Activated T-helper 2 cell treated with anti-CD3 and anti-CD28 coated beads, Interferon-gamma antibody, Interleukin-2, Interleukin-4, amounts not matched to agents 10 μg/mL and 5 μg/mL and 100 μg/mL, durations not matched to agents 14 hours and 24 hours and 36 hours (primary cell): ENCODE measurements around the gene MYRF. TPM values are rescaled to one million over a fixed set of nuclear protein-coding genes. Genes with fewer than 3 reads are reported as not detected.

ENCODE experiments used
- DNase-seq: peaks from one replicate; pipeline ENCODE4 v3.0.0; 2021; ENCODE audit warnings: low spot score
- H3K27ac Mint-ChIP-seq: one replicate; pipeline ENCODE4 v1.8.0; 2021; ENCODE audit warnings: mixed read lengths
- H3K27me3 Mint-ChIP-seq: one replicate; pipeline ENCODE4 v1.8.0; 2021; ENCODE audit warnings: low read depth, mixed read lengths
- H3K36me3 Mint-ChIP-seq: one replicate; pipeline ENCODE4 v1.8.0; 2021; ENCODE audit warnings: low read depth, mixed read lengths
- H3K4me1 Mint-ChIP-seq: one replicate; pipeline ENCODE4 v1.8.0; 2021; ENCODE audit warnings: low read depth, mixed read lengths
- H3K4me3 Mint-ChIP-seq: one replicate; pipeline ENCODE4 v1.8.0; 2021; ENCODE audit warnings: low read depth, mild to moderate bottlenecking, moderate library complexity, mixed read lengths
- H3K9me3 Mint-ChIP-seq: one replicate; pipeline ENCODE4 v1.8.0; 2021; ENCODE audit warnings: mixed read lengths
- intact Hi-C: fragments of 100-400 bp; cut with micrococcal nuclease; formaldehyde crosslinking; loops from one replicate; pipeline ENCODE4 v1.15.1; 2023
- total RNA-seq: library from RNA; stranded (reverse); gene quantifications from 2 replicates; pipeline ENCODE4 v1.2.3, GENCODE V29; 2022

MYRF gene
- total RNA-seq, 1 donor from 2014 or later: 1.8 TPM

DNA sequence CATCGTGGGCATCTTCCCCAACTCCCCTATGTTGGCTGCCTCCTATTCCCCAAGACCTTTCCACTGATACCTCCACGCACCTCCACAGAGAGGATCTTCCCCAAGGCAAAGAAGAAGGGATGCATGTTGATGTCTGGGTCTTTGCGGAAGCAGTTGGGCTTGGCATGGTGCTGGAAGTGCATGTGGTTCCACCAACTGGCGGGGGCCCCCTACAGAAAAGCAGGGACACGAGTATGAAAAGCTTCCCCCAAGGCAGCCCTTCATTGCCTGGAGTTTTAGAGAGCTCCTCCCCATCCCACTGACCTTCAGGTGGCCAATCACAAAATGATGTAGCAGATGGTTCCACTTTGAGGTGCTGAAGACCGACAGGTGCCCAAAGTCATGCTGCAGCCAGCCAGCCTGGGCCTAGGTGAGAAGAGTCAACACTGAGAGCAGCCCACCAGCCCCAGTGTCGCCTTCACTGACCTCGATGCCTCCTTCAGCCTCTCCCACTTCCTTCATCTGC is 58.3 kb downstream of the MYRF start:
- no peaks in the 10 kb centered on the region for H3K27me3 Mint-ChIP-seq
- H3K36me3 Mint-ChIP-seq: peaks cover 86% of the 10 kb centered on the region
- H3K9me3 Mint-ChIP-seq: no peaks in the 10 kb centered on the region
- DNase-seq: no peak
- H3K4me3 Mint-ChIP-seq: no peak overlapping the region
- H3K27ac Mint-ChIP-seq: no peak overlapping the region
- intact Hi-C loops: no loop called here
- H3K4me1 Mint-ChIP-seq: peaks cover 17% of the 10 kb centered on the region

DNA sequence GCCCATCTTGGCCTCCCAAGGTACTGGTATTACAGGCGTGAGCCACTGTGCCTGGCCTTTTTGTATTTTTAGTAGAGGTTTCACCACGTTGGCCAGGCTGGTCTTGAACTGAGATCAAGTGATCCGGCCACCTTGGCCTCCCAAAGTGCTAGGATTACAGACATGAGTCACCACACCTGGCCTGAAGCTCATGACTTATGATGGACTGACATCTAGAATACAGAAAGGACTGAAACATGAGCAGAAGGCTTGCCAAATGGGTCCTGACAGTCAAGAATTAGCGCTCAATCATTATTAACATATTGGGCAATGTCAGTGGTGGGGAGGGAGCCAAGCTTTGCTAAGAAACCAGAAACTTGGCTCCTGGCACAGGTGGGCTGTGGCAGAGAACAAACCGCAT is 59.4 kb downstream of the MYRF start:
- intact Hi-C loops: no loop called here
- no peak for DNase-seq
- peaks cover 17% of the 10 kb centered on the region for H3K4me1 Mint-ChIP-seq
- no peak overlapping the region for H3K4me3 Mint-ChIP-seq
- no peak overlapping the region for H3K27ac Mint-ChIP-seq
- no peaks in the 10 kb centered on the region for H3K9me3 Mint-ChIP-seq
- H3K36me3 Mint-ChIP-seq: peaks cover 85% of the 10 kb centered on the region
- no peaks in the 10 kb centered on the region for H3K27me3 Mint-ChIP-seq

DNA sequence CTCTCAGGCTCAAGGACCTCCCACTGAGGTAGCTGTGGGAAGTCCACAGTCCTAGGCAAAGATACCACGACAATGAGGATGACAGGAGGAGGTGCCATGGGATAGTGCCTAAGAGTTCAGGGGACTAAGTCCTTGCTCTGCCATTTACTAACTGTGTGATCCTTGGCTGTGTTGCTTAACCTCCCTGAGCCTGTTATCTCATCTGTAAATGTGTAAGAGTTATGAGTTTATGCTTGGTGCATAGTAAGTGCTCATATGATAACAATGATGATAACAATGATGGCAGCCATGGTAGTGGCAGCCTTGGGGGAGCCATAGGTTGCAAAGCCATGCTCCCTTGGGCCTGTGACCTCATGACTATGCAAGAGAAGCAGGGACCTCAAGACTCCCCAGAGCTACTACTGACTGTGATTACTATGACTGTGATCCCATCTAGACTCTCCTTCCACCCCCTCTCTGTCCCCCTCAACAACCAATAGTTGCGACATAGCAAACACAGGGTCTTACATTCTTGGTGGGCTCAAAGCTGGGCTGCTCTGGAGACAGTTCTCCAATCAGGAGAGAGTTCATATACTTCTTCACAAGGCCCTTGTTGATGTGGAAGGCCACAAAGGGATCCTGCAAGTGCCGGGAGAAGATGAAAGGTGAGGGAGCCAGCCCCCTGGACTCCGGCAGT is 60.4 kb downstream of the MYRF start:
- no peaks in the 10 kb centered on the region for H3K9me3 Mint-ChIP-seq
- no peak overlapping the region for H3K4me3 Mint-ChIP-seq
- peaks cover 22% of the 10 kb centered on the region for H3K4me1 Mint-ChIP-seq
- H3K36me3 Mint-ChIP-seq: peaks cover 75% of the 10 kb centered on the region
- no peak overlapping the region for H3K27ac Mint-ChIP-seq
- H3K27me3 Mint-ChIP-seq: no peaks in the 10 kb centered on the region
- no peak for DNase-seq
- intact Hi-C loops: no loop called here

DNA sequence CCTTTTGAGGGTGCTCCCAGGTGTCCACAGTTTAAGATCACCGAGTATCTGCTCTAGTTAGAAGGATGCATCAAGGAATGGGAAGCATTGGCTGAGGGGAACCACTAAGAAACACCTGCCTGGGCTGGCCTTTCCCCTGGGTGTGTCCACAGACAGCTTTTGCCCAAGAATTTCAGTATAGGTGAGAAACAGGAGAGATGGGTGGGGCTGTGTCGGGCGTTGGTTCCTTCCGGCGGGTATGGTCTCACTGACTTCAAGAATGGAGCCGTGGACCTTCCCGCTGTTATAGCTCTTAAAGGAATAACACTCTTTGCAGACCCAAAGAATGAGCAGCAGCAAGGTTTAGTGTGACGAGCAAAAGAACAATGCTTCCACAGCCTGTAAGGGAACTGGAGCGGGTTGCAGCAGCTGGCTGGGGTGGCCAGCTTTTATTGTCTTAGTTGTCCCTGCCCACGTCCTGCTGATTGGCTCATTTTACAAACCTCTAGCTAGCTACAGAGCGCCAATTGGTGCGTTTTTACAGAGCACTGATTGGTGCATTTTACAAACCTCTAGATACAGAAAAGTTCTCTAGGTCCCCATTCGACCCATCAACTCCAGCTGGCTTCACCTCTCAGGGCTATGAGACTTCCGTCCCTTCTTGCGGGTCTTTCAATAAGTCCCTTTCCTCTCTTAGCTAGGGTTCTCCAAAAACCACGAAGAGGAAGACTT is 62.0 kb downstream of the MYRF start:
- Mint-ChIP-seq H3K4me1 (peaks cover 23% of the 10 kb centered on the region), H3K27me3 (no peaks in the 10 kb centered on the region), H3K4me3 (peak overlapping the region; percentile 99), H3K27ac (peak overlapping the region; percentile 97), H3K9me3 (no peaks in the 10 kb centered on the region), H3K36me3 (peaks cover 62% of the 10 kb centered on the region)
- intact Hi-C loops: no loop called here
- DNase-seq: peak; percentile 39

DNA sequence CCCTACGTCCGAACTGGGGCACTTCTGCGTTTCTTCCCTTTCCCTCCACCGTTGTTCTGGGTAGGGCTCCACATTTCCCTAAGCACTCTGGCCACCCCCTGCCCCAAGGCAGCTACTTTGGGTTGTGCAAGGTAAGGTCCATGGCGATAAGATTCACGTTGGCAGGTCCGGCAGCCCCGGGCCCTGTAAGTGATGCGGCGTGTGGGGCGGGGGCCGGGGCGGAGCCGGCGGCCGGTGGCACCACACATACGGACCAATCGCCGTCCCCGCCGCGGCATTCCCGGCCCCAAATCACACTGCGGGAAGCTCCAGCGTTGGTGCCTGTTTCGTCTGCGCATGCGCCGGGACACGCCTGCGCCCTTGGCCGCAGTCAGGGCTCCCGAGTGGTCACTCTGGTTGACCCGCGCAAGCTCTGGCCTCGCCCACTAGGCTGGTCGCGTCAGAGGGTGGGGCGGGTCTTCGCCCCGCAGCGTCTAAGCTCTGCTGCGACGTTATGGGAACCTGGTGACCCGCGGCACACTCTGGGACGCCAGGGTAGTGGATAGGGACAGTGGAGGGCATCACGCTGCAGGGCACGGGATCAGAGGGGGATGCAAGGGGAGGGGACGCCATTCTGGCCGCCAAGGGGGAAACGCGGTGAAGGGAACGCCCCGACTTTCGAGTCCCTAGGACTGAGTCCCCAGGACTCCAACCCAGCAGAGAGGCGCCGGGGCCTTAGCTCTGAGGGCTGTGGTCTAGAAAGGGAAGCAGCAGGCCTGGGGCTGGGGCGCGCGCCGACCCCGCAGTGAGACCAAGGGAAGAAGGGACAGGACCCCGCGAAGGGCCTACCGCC is 62.7 kb downstream of the MYRF start:
- Mint-ChIP-seq H3K9me3 (no peaks in the 10 kb centered on the region), H3K27ac (peak overlapping the region; percentile 97), H3K4me1 (peaks cover 22% of the 10 kb centered on the region), H3K4me3 (peak overlapping the region; percentile 99), H3K27me3 (no peaks in the 10 kb centered on the region), H3K36me3 (peaks cover 55% of the 10 kb centered on the region)
- intact Hi-C loops: loop anchor here (1.0 kb wide), 2 partner anchors 19 to 23 kb away; partner anchors contain the start of genes FEN1 and TMEM258
- peak; percentile 78 for DNase-seq

DNA sequence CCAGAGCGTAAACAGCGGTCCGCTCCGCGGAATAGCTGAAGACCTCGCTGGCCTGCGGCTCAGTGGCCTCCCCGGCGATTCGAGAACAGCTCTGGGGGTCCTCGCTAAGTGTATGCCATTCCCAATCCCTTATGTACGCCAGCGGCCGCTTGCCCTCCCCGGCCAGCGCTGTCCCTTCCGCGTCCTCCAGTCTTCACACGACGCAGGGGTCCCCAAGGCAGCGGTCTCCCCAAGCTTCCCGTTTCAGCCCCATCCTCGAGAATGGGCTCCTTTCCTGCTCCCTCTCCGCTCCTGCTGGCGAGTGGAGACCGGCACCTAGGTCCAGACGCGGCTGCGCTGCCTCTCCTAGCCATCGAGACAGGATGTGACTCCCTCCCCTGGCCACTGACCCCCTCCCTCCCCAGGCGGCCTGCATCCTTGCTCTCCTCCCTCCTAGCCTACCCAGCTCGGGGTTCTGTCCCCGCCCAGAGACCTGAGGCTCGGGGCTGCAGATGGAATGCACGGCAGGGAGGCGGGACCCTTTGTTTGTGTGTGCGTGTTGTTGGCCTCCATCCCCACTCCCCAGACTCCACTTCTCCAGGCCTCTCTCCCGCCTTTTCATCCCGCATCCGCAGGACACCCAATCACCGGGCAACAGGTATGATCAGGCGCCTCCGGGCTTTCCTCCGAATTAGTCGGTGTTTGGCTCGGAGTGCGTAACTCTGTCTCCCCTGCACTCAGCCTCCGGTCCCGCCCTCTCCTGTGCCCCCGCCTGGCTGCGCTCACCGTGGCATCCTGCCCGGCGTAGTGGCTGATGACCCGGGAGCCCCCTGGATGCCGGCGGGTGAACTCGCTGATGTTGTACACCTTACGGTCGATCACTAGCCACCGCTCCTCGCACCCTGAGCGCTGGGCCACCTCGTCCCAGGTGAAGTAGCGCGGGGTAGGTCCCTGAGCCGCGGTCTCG is 63.6 kb downstream of the MYRF start:
- intact Hi-C loops: loop anchor here (1.0 to 2.0 kb wide), 5 partner anchors 12 to 829 kb away; partner anchors contain the start of genes FADS2, FEN1 and TMEM258
- Mint-ChIP-seq H3K9me3 (no peaks in the 10 kb centered on the region), H3K27me3 (no peaks in the 10 kb centered on the region), H3K4me1 (peaks cover 22% of the 10 kb centered on the region), H3K27ac (peak overlapping the region; percentile 96), H3K36me3 (peaks cover 46% of the 10 kb centered on the region), H3K4me3 (peak overlapping the region; percentile 99)
- DNase-seq: peak; percentile 62

DNA sequence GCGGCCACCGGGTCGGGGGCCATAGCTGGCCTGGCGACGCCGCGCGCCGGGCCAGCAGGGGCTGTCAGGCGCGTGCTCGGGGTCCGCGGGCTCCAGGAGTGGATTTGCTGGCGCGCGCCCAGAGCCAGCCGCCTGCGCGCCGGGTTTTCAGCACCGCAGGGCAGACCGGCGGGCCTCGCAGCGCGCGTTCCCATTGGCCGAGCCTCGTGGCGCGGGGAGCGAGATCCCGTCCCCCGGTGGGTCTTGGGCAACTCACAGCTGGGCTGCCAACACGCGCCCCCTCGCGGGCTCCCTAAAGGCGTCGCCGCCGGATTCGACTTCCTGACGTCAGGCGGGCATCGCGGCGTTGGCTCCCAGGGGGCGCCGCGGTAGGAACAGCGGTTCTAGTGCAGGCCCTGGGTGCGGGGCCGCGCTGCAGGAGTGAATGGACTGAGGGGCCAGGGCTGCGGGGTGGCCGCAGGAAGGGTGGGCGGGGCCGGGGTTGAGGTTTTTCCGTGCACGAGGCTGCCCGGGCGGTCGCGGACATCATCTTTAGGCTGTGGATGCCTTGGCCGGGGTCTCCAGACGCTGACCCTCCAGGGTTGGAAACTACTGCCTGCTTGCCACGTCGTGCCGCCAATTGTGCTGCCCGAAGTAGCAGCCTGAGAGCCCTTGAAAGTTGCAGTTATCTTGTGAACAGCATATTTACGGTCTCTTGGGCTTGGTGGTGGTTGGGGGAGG is 64.5 kb downstream of the MYRF start, which contains the start of gene FADS1:
FADS1 (minus strand) TSS at position 268 of the 720 bp plus-strand sequence; CDS start at position 194, 74 bp downstream.
- H3K27me3 Mint-ChIP-seq: no peaks in the 10 kb centered on the region
- peak within 1 kb of the TSS; percentile 96 for H3K27ac Mint-ChIP-seq
- peak within 1 kb of the TSS; percentile 99 for H3K4me3 Mint-ChIP-seq
- no peaks in the 10 kb centered on the region for H3K9me3 Mint-ChIP-seq
- H3K36me3 Mint-ChIP-seq: peaks cover 40% of the 10 kb centered on the region
- intact Hi-C loops: loop anchor here (1.0 to 2.0 kb wide), 3 partner anchors 11 to 830 kb away; partner anchors contain the start of gene FADS2
- peaks cover 20% of the 10 kb centered on the region for H3K4me1 Mint-ChIP-seq
- peak; percentile 84 for DNase-seq

DNA sequence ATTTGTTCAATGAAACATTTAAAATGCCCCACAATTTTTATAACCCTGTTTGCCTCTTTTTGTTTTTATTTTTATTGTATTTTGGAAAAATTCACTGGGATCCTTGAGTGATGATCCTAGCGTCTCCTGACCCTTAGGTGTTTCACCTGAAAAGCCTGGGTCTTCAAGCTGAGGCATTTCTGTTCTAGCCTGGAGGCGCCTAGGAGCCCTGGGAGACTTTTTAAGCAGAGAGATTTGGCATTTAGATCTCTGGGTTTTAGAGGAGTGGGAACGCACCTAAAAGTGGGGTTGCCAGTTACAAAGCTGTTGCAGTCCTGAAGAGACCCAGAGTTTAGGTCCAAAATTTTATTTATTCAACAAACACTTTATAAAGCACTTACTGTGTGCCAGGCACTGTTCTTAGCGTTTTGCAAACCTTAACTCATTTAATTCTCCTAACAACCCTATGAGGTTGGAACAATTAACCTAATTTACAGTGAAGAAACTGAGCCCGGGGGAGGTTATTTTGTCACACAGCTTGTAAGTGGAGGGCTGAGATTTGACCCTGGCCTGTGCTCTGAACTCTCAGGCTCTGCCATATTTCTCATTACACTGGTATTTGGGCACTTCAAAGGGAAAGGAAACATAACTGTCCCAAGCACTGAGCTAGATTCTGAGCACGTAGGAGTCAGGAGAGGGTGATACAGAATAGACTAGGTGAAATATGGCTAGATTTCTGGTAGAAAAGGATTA is 65.2 kb downstream of the MYRF start:
- no peaks in the 10 kb centered on the region for H3K27me3 Mint-ChIP-seq
- no peaks in the 10 kb centered on the region for H3K9me3 Mint-ChIP-seq
- intact Hi-C loops: loop anchor here (2.0 kb wide), 1 partner anchor 831 kb away; no protein-coding TSS in a partner anchor
- peak overlapping the region; percentile 12 for H3K27ac Mint-ChIP-seq
- DNase-seq: no peak
- H3K36me3 Mint-ChIP-seq: peaks cover 32% of the 10 kb centered on the region
- H3K4me3 Mint-ChIP-seq: peak overlapping the region; percentile 99
- peaks cover 19% of the 10 kb centered on the region for H3K4me1 Mint-ChIP-seq

DNA sequence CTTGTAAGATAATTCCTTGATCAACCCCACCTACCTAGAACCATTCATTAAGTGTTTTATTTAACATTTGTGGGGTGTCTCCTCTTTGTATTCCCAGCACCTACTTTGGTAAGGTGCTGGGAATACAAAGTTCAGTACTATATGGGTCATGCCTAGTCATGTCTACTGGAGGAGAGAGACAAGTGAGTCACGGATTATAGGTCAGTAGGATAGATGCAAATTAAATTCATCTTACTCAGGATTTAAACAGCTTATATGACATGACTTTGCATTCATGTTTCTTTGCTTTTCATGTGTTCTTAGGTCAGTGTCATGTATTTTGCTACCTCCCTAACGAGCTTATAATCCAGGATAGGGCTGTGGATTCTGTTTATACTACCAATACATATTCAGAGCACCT is 67.7 kb downstream of the MYRF start:
- peaks cover 10% of the 10 kb centered on the region for H3K36me3 Mint-ChIP-seq
- no peaks in the 10 kb centered on the region for H3K27me3 Mint-ChIP-seq
- intact Hi-C loops: no loop called here
- H3K4me1 Mint-ChIP-seq: peaks cover 7% of the 10 kb centered on the region
- H3K9me3 Mint-ChIP-seq: no peaks in the 10 kb centered on the region
- H3K27ac Mint-ChIP-seq: no peak overlapping the region
- no peak for DNase-seq
- H3K4me3 Mint-ChIP-seq: no peak overlapping the region

DNA sequence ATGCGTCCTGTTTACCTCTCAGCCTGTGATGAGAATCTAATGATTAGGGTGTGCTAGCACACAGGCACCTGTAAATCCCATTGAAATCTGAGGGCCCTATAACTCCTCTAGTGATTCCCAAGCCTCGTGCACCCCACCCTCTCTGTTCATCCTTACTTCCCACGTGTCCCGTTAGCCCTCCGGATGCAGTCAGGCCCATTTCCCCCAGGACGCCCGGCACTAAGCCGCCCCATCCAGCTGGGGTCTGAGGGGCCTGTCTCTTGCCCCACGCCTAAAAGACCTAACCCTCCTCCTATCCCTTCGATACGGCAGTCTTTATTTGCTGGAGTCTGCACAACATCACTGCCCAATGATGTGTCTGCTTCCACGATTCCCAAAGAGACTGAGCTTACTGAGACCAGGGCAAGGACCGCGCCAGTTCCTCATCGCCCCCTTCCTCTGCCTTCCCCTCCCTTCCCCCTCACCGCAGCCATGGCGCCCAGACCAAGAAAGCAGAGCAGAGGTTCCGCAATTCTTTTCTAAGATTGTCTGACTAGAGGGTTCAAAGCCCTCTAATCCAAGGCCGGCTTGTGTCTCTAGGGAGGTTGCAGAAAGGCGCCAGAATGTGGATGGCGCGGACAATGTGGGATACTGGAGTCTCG is 74.6 kb downstream of the MYRF start:
- peaks cover 39% of the 10 kb centered on the region for H3K36me3 Mint-ChIP-seq
- H3K27me3 Mint-ChIP-seq: no peaks in the 10 kb centered on the region
- intact Hi-C loops: no loop called here
- peak overlapping the region; percentile 95 for H3K27ac Mint-ChIP-seq
- H3K4me3 Mint-ChIP-seq: peak overlapping the region; percentile 97
- no peak for DNase-seq
- H3K9me3 Mint-ChIP-seq: no peaks in the 10 kb centered on the region
- peaks cover 38% of the 10 kb centered on the region for H3K4me1 Mint-ChIP-seq
